H9 (cell line): ENCODE results near the gene CPNE2. TPM values are rescaled to one million over a fixed set of nuclear protein-coding genes. Genes with fewer than 3 reads are reported as not detected.
A peak's percentile ranks its signal among the peaks of the same experiment; 100 is the strongest.

ENCODE experiments used
- DNase-seq: peaks from one replicate; pipeline ENCODE4 v3.0.0-alpha.2; 2017
- H2AFZ ChIP-seq: one replicate; pipeline ENCODE4 v1.6.1; 2013; ENCODE audit warnings: mild to moderate bottlenecking, low read length, control low read depth, moderate library complexity
- H2AK5ac ChIP-seq: 2 replicates; pipeline ENCODE4 v1.6.1; 2013; ENCODE audit warnings: low read length, control low read depth, mixed read lengths; ENCODE audit not compliant: insufficient read length
- H2BK120ac ChIP-seq: one replicate; pipeline ENCODE4 v1.6.1; 2013; ENCODE audit warnings: low read depth, mild to moderate bottlenecking, low read length, control low read depth, inconsistent platforms; ENCODE audit not compliant: poor library complexity, severe bottlenecking
- H2BK12ac ChIP-seq: 2 replicates; pipeline ENCODE4 v1.6.1; 2013; ENCODE audit warnings: low read length, control low read depth, mixed read lengths, low read depth; ENCODE audit not compliant: insufficient read length
- H2BK15ac ChIP-seq: 2 replicates; pipeline ENCODE4 v1.6.1; 2013; ENCODE audit warnings: low read depth, low read length, control low read depth
- H2BK20ac ChIP-seq: one replicate; pipeline ENCODE4 v1.6.1; 2013; ENCODE audit warnings: low read depth, mild to moderate bottlenecking, low read length, control low read depth, inconsistent platforms; ENCODE audit not compliant: poor library complexity, severe bottlenecking
- H2BK5ac ChIP-seq: 2 replicates; pipeline ENCODE4 v1.6.1; 2013; ENCODE audit warnings: low read length, control low read depth, mixed read lengths; ENCODE audit not compliant: insufficient read length
- H3K14ac ChIP-seq: 2 replicates; pipeline ENCODE4 v1.6.1; 2013; ENCODE audit warnings: low read length, control low read depth; ENCODE audit not compliant: insufficient read depth
- H3K18ac ChIP-seq: 2 replicates; pipeline ENCODE4 v1.6.1; 2013; ENCODE audit warnings: low read depth, mild to moderate bottlenecking, mixed read lengths, low read length, control low read depth; ENCODE audit not compliant: insufficient read length
- H3K23ac ChIP-seq: 2 replicates; pipeline ENCODE4 v1.6.1; 2013; ENCODE audit warnings: low read length, control low read depth, mixed read lengths, low read depth; ENCODE audit not compliant: insufficient read length
- H3K23me2 ChIP-seq: 2 replicates; pipeline ENCODE4 v1.6.1; 2013; ENCODE audit warnings: low read depth, mild to moderate bottlenecking, mixed read lengths, low read length, control low read depth; ENCODE audit not compliant: insufficient read length, poor library complexity, severe bottlenecking
- H3K27ac ChIP-seq: 2 replicates; pipeline ENCODE4 v1.5.1; 2013; ENCODE audit warnings: low read length, control low read depth, mixed read lengths, low read depth; ENCODE audit not compliant: insufficient read length
- H3K27me3 ChIP-seq: 2 replicates; pipeline ENCODE4 v1.6.1; 2013; ENCODE audit warnings: low read length, control low read depth, inconsistent platforms; ENCODE audit not compliant: insufficient read depth
- H3K4ac ChIP-seq: 2 replicates; pipeline ENCODE4 v1.6.1; 2013; ENCODE audit warnings: low read depth, mild to moderate bottlenecking, control low read depth, inconsistent platforms, low read length, moderate library complexity
- H3K4me1 ChIP-seq: 2 replicates; pipeline ENCODE4 v1.6.1; 2013; ENCODE audit warnings: low read length, control low read depth, inconsistent platforms; ENCODE audit not compliant: insufficient read depth
- H3K4me2 ChIP-seq: 2 replicates; pipeline ENCODE4 v1.6.1; 2013; ENCODE audit warnings: low read length, control low read depth, mixed read lengths; ENCODE audit not compliant: insufficient read length, insufficient read depth
- H3K56ac ChIP-seq: 2 replicates; pipeline ENCODE4 v1.6.1; 2013; ENCODE audit warnings: low read depth, mild to moderate bottlenecking, mixed read lengths, low read length, control low read depth; ENCODE audit not compliant: insufficient read length
- H3K79me1 ChIP-seq: 2 replicates; pipeline ENCODE4 v1.6.1; 2013; ENCODE audit warnings: low read depth, mild to moderate bottlenecking, moderate library complexity, low read length, control low read depth, inconsistent platforms; ENCODE audit not compliant: insufficient read depth, poor library complexity, severe bottlenecking
- H3K79me2 ChIP-seq: 2 replicates; pipeline ENCODE4 v1.6.1; 2013; ENCODE audit warnings: low read length, control low read depth, inconsistent platforms; ENCODE audit not compliant: insufficient read depth
- H3K9ac ChIP-seq: 2 replicates; pipeline ENCODE4 v1.6.1; 2013; ENCODE audit warnings: low read length, control low read depth, mixed read lengths; ENCODE audit not compliant: insufficient read length; ENCODE audit errors: extremely low read depth
- H3K9me3 ChIP-seq: one replicate; pipeline ENCODE4 v1.6.1; 2013; ENCODE audit warnings: low read depth, low read length, inconsistent platforms; ENCODE audit not compliant: control insufficient read depth
- H3T11ph ChIP-seq: one replicate; pipeline ENCODE4 v1.6.1; 2013; ENCODE audit warnings: mild to moderate bottlenecking, low read length, control low read depth, inconsistent platforms
- H4K20me1 ChIP-seq: one replicate; pipeline ENCODE4 v1.6.1; 2013; ENCODE audit not compliant: control insufficient read depth, insufficient read length, insufficient read depth
- H4K5ac ChIP-seq: 2 replicates; pipeline ENCODE4 v1.6.1; 2013; ENCODE audit warnings: low read depth, mild to moderate bottlenecking, mixed read lengths, low read length, control low read depth; ENCODE audit not compliant: insufficient read length
- H4K8ac ChIP-seq: replicated peaks from 2 replicates; pipeline ENCODE4 v1.6.1; 2013; ENCODE audit warnings: low read length, control low read depth, mixed read lengths, low read depth; ENCODE audit not compliant: insufficient read length
- H4K91ac ChIP-seq: 2 replicates; pipeline ENCODE4 v1.6.1; 2013; ENCODE audit warnings: low read depth, mild to moderate bottlenecking, moderate library complexity, mixed read lengths, low read length, control low read depth; ENCODE audit not compliant: insufficient read length
- H3K27ac Mint-ChIP-seq, 3 experiments: 2 replicates in 2 of 3; 3 replicates in 1 of 3; pipeline ENCODE4 v1.8.0; 2020 to 2021; ENCODE audit warnings: mixed read lengths in 3 of 3, mild to moderate bottlenecking in 1 of 3, moderate library complexity in 1 of 3
- H3K27me3 Mint-ChIP-seq: 2 replicates; pipeline ENCODE4 v1.8.0; 2021; ENCODE audit warnings: low read depth, mild to moderate bottlenecking, moderate library complexity, mixed read lengths
- H3K36me3 Mint-ChIP-seq, 3 experiments: 2 replicates in 2 of 3; 3 replicates in 1 of 3; pipeline ENCODE4 v1.8.0; 2020 to 2021; ENCODE audit warnings: low read depth in 3 of 3, mixed read lengths in 3 of 3; ENCODE audit not compliant: insufficient read depth in 1 of 3
- H3K4me1 Mint-ChIP-seq, 2 experiments: 2 replicates each; pipeline ENCODE4 v1.8.0; 2020; ENCODE audit warnings: mixed read lengths in 2 of 2
- H3K4me3 Mint-ChIP-seq, 2 experiments: 2 replicates in 1 of 2; 3 replicates in 1 of 2; pipeline ENCODE4 v1.8.0; 2020 to 2021; ENCODE audit warnings: mild to moderate bottlenecking in 2 of 2, mixed read lengths in 2 of 2, moderate library complexity in 1 of 2
- H3K9me3 Mint-ChIP-seq, 2 experiments: 2 replicates in 1 of 2; 3 replicates in 1 of 2; pipeline ENCODE4 v1.8.0; 2020; ENCODE audit warnings: mild to moderate bottlenecking in 2 of 2, mixed read lengths in 2 of 2, moderate library complexity in 1 of 2
- whole genome bisulfite sequencing: extraction: QIAGEN DNeasy Blood & Tissue Kit; methylation state at CpG from one replicate; pipeline ENCODE4 v1.1.7; 2013; ENCODE audit warnings: missing lambda C conversion rate, low lambda C conversion rate, mixed read lengths; ENCODE audit not compliant: insufficient read length; ENCODE audit errors: extremely low coverage; 5-methylcytosine and 5-hydroxymethylcytosine counted together
- total RNA-seq: library from RNA; stranded (reverse); gene quantifications from 2 replicates; pipeline ENCODE4 v1.2.1, GENCODE V29; 2021
- TF ChIP-seq, protein P1 (sequence below): fragments of 200-600 bp; sonication (generic); conservative IDR thresholded peaks from 3 replicates; pipeline ENCODE4 v1.8.0; 2021; ENCODE audit warnings: antibody characterized with exemption, mild to moderate bottlenecking

The CPNE2 gene
- total RNA-seq, 1 experiment from 2014 or later = 8.0 TPM

GRCh38 chr16:57084257-57084770 is 8.1 kb upstream of the CPNE2 start:
- no peak overlapping the region for H2BK5ac ChIP-seq
- no peak overlapping the region for H3K23ac ChIP-seq
- H3K14ac ChIP-seq = no peak overlapping the region
- no peaks in the 10 kb centered on the region for H3K23me2 ChIP-seq
- Mint-ChIP-seq H3K4me3 (no peak overlapping the region), H3K27ac (no peak overlapping the region; a peak in 1 of 7 replicates), H3K27me3 (peaks cover 11% of the 10 kb centered on the region), H3K36me3 (no peaks in the 10 kb centered on the region), H3K9me3 (no peaks in the 10 kb centered on the region), H3K4me1 (peaks cover 10 to 11% of the 10 kb centered on the region in 2 experiments)
- no peak overlapping the region for H4K8ac ChIP-seq
- H3K27me3 ChIP-seq = no peaks in the 10 kb centered on the region
- no peak overlapping the region for H3K4me2 ChIP-seq
- DNase-seq = peak; percentile 78
- H2BK12ac ChIP-seq = no peak overlapping the region
- no peaks in the 10 kb centered on the region for H3K79me2 ChIP-seq
- H2AFZ ChIP-seq = no peak overlapping the region
- no peaks in the 10 kb centered on the region for H4K20me1 ChIP-seq
- H2BK120ac ChIP-seq = no peak overlapping the region
- H3K4me1 ChIP-seq = no peaks in the 10 kb centered on the region
- H3K79me1 ChIP-seq = no peaks in the 10 kb centered on the region
- no peak overlapping the region for H2AK5ac ChIP-seq
- no peak overlapping the region for H3T11ph ChIP-seq
- TF ChIP-seq, protein P1, sequence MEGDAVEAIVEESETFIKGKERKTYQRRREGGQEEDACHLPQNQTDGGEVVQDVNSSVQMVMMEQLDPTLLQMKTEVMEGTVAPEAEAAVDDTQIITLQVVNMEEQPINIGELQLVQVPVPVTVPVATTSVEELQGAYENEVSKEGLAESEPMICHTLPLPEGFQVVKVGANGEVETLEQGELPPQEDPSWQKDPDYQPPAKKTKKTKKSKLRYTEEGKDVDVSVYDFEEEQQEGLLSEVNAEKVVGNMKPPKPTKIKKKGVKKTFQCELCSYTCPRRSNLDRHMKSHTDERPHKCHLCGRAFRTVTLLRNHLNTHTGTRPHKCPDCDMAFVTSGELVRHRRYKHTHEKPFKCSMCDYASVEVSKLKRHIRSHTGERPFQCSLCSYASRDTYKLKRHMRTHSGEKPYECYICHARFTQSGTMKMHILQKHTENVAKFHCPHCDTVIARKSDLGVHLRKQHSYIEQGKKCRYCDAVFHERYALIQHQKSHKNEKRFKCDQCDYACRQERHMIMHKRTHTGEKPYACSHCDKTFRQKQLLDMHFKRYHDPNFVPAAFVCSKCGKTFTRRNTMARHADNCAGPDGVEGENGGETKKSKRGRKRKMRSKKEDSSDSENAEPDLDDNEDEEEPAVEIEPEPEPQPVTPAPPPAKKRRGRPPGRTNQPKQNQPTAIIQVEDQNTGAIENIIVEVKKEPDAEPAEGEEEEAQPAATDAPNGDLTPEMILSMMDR = peak; percentile 98
- no CpG with 5 or more reads among the region's 9 CpGs for WGBS
- H4K5ac ChIP-seq = no peak overlapping the region
- no peak overlapping the region for H4K91ac ChIP-seq
- no peak overlapping the region for H2BK15ac ChIP-seq
- H3K27ac ChIP-seq = no peak overlapping the region
- H3K9me3 ChIP-seq = no peaks in the 10 kb centered on the region
- no peak overlapping the region for H3K9ac ChIP-seq
- no peak overlapping the region for H3K56ac ChIP-seq
- no peak overlapping the region for H3K18ac ChIP-seq
- H3K4ac ChIP-seq = no peak overlapping the region
- H2BK20ac ChIP-seq = no peak overlapping the region
